Stomach smooth muscle (tissue), 2 donors: ENCODE measurements around the gene PKDREJ.

ENCODE experiments used
- H3K27ac ChIP-seq: one replicate; pipeline ENCODE4 v1.7.0; 2013; ENCODE audit warnings: mild to moderate bottlenecking, low read length, inconsistent platforms
- H3K27me3 ChIP-seq, 2 donors: one replicate each; pipeline ENCODE4 v1.7.0; 2013; ENCODE audit warnings: low read length in 2 of 2; ENCODE audit not compliant: insufficient read depth in 2 of 2, control insufficient read depth in 1 of 2
- H3K36me3 ChIP-seq, 2 donors: one replicate each; pipeline ENCODE4 v1.7.0; 2013; ENCODE audit warnings: low read length in 2 of 2; ENCODE audit not compliant: control insufficient read depth in 2 of 2, insufficient read depth in 2 of 2
- H3K4me1 ChIP-seq: one replicate; pipeline ENCODE4 v1.7.0; 2013; ENCODE audit warnings: low read length; ENCODE audit not compliant: control insufficient read depth, insufficient read depth
- H3K4me3 ChIP-seq, 2 donors: one replicate each; pipeline ENCODE4 v1.7.0; 2013; ENCODE audit warnings: low read length in 2 of 2
- H3K9ac ChIP-seq, 2 donors: one replicate each; pipeline ENCODE4 v1.7.0; 2013; ENCODE audit warnings: low read length in 2 of 2, mild to moderate bottlenecking in 1 of 2
- H3K9me3 ChIP-seq, 2 donors: one replicate each; pipeline ENCODE4 v1.7.0; 2013; ENCODE audit warnings: low read length in 2 of 2; ENCODE audit not compliant: control insufficient read depth in 2 of 2
- donor health status: healthy.
- donor health status: Pancreatic carcinoma.

The PKDREJ gene

GRCh38 chr22:46245511-46245910 is 17.6 kb downstream of the PKDREJ start:
- Histone ChIP-seq H3K27me3 (no peaks in the 10 kb centered on the region), H3K4me1 (peaks cover 26% of the 10 kb centered on the region), H3K36me3 (peaks cover 9 to 11% of the 10 kb centered on the region in 2 donors), H3K27ac (peak overlapping the region; percentile 24), H3K9me3 (no peaks in the 10 kb centered on the region), H3K9ac (no peak overlapping the region), H3K4me3 (peak overlapping the region in 1 of 2 donors; percentile 40)

- H3K27ac ChIP-seq, result peak overlapping the region; percentile 24
- H3K9ac ChIP-seq, result no peak overlapping the region
- H3K4me1 ChIP-seq, result peaks cover 31% of the 10 kb centered on the region
- no peaks in the 10 kb centered on the region for H3K9me3 ChIP-seq
- no peaks in the 10 kb centered on the region for H3K27me3 ChIP-seq
- no peak overlapping the region for H3K4me3 ChIP-seq
- peaks cover 9 to 11% of the 10 kb centered on the region in 2 donors for H3K36me3 ChIP-seq
Measured at GRCh38 chr22:46244771-46245170, 18.4 kb downstream of the PKDREJ start.

GRCh38 chr22:46242076-46242475 is 21.1 kb downstream of the PKDREJ start:
- peaks cover 41% of the 10 kb centered on the region for H3K4me1 ChIP-seq
- no peak overlapping the region for H3K9ac ChIP-seq
- H3K27ac ChIP-seq, result no peak overlapping the region
- H3K9me3 ChIP-seq, result no peaks in the 10 kb centered on the region
- peaks cover 9 to 11% of the 10 kb centered on the region in 2 donors for H3K36me3 ChIP-seq
- no peak overlapping the region for H3K4me3 ChIP-seq
- no peaks in the 10 kb centered on the region for H3K27me3 ChIP-seq

- H3K9me3 ChIP-seq, result no peaks in the 10 kb centered on the region
- H3K27ac ChIP-seq, result no peak overlapping the region
- no peak overlapping the region for H3K9ac ChIP-seq
- no peaks in the 10 kb centered on the region for H3K27me3 ChIP-seq
- H3K4me1 ChIP-seq, result peaks cover 42% of the 10 kb centered on the region
- H3K36me3 ChIP-seq, result peaks cover 9 to 11% of the 10 kb centered on the region in 2 donors
- H3K4me3 ChIP-seq, result no peak overlapping the region
Measured at GRCh38 chr22:46241396-46242007, 21.6 kb downstream of the PKDREJ start.

GRCh38 chr22:46240907-46241306 is 22.2 kb downstream of the PKDREJ start:
- Histone ChIP-seq H3K9me3 (no peaks in the 10 kb centered on the region), H3K4me3 (no peak overlapping the region), H3K27me3 (no peaks in the 10 kb centered on the region), H3K27ac (no peak overlapping the region), H3K4me1 (peaks cover 43% of the 10 kb centered on the region), H3K36me3 (peaks cover 9 to 10% of the 10 kb centered on the region in 2 donors), H3K9ac (no peak overlapping the region)

- Histone ChIP-seq H3K4me3 (no peak overlapping the region), H3K27me3 (no peaks in the 10 kb centered on the region), H3K9ac (no peak overlapping the region), H3K36me3 (peaks cover 9 to 10% of the 10 kb centered on the region in 2 donors), H3K27ac (peak overlapping the region; percentile 55), H3K4me1 (peaks cover 39% of the 10 kb centered on the region), H3K9me3 (no peaks in the 10 kb centered on the region)
Measured at GRCh38 chr22:46240506-46240905, 22.6 kb downstream of the PKDREJ start.

GRCh38 chr22:46240073-46240472 is 23.1 kb downstream of the PKDREJ start:
- H3K4me3 ChIP-seq, result no peak overlapping the region
- no peaks in the 10 kb centered on the region for H3K27me3 ChIP-seq
- no peaks in the 10 kb centered on the region for H3K9me3 ChIP-seq
- H3K36me3 ChIP-seq, result peaks cover 9 to 13% of the 10 kb centered on the region in 2 donors
- H3K9ac ChIP-seq, result no peak overlapping the region
- H3K27ac ChIP-seq, result peak overlapping the region; percentile 55
- H3K4me1 ChIP-seq, result peaks cover 35% of the 10 kb centered on the region

- H3K36me3 ChIP-seq, result peaks cover 5 to 10% of the 10 kb centered on the region in 2 donors
- no peak overlapping the region for H3K4me3 ChIP-seq
- no peaks in the 10 kb centered on the region for H3K9me3 ChIP-seq
- H3K27me3 ChIP-seq, result no peaks in the 10 kb centered on the region
- peak overlapping the region; percentile 85 for H3K27ac ChIP-seq
- H3K4me1 ChIP-seq, result peaks cover 35% of the 10 kb centered on the region
- peak overlapping the region in 1 of 2 donors; percentile 36 for H3K9ac ChIP-seq
Measured at GRCh38 chr22:46239261-46240048, 23.7 kb downstream of the PKDREJ start.

GRCh38 chr22:46238541-46238940 is 24.6 kb downstream of the PKDREJ start:
- Histone ChIP-seq H3K9ac (peak overlapping the region; percentile 19 to 36), H3K9me3 (no peaks in the 10 kb centered on the region), H3K36me3 (peaks cover 0 to 5% of the 10 kb centered on the region in 2 donors), H3K4me1 (peaks cover 42% of the 10 kb centered on the region), H3K4me3 (peak overlapping the region; percentile 1 to 22), H3K27me3 (no peaks in the 10 kb centered on the region), H3K27ac (peak overlapping the region; percentile 85)

- Histone ChIP-seq H3K9ac (peak overlapping the region; percentile 19 to 36), H3K36me3 (peaks cover 0 to 5% of the 10 kb centered on the region in 2 donors), H3K4me1 (peaks cover 48% of the 10 kb centered on the region), H3K9me3 (no peaks in the 10 kb centered on the region), H3K4me3 (peak overlapping the region; percentile 36 to 52), H3K27ac (peak overlapping the region; percentile 85), H3K27me3 (no peaks in the 10 kb centered on the region)
Measured at GRCh38 chr22:46237453-46238124, 25.6 kb downstream of the PKDREJ start.
